Measurements from ENCODE around the gene EHF. TPM values are rescaled to one million over a fixed set of nuclear protein-coding genes. Genes with fewer than 3 reads are reported as not detected.

EHF gene
- total and polyA plus RNA-seq, 9 donors: 0.07 to 2.2 (median 0.12) TPM; not detected in 4

GRCh38 chr11:34659096-34659733 is 38.3 kb downstream of the EHF start:
- no peaks in the 10 kb centered on the region for H3K9me3 ChIP-seq (replicated peaks; ENCODE audit: control insufficient read depth, low read depth, low read length)
- H3K4me1 ChIP-seq (ENCODE audit: control insufficient read depth, insufficient read depth, low read length): no peaks in the 10 kb centered on the region
- no peaks in the 10 kb centered on the region for H3K36me3 ChIP-seq (ENCODE audit: control insufficient read depth, insufficient read depth, low read length)
- no CpG with 5 or more reads among the region's 4 CpGs for WGBS (ENCODE audit: insufficient coverage)
- DNase-seq: no peak
- H3K27me3 ChIP-seq (ENCODE audit: control insufficient read depth, insufficient read depth, low read length): no peaks in the 10 kb centered on the region
- H3K27ac ChIP-seq (ENCODE audit: low read length): no peak overlapping the region
- no peak overlapping the region for H3K4me3 ChIP-seq (ENCODE audit: low read length)

GRCh38 chr11:34665077-34665835 is 44.4 kb downstream of the EHF start:
- Histone ChIP-seq H3K4me3 (ENCODE audit: low read length) (no peak overlapping the region), H3K27ac (ENCODE audit: low read length) (no peak overlapping the region), H3K9me3 (replicated peaks; ENCODE audit: control insufficient read depth, low read depth, low read length) (no peaks in the 10 kb centered on the region), H3K4me1 (ENCODE audit: control insufficient read depth, insufficient read depth, low read length) (no peaks in the 10 kb centered on the region), H3K36me3 (ENCODE audit: control insufficient read depth, insufficient read depth, low read length) (no peaks in the 10 kb centered on the region), H3K27me3 (ENCODE audit: control insufficient read depth, insufficient read depth, low read length) (no peaks in the 10 kb centered on the region)
- WGBS (ENCODE audit: insufficient coverage): 87% methylated on average over 5 of the region's 7 CpGs
- DNase-seq: no peak

GRCh38 chr11:34667810-34668582 is 47.1 kb downstream of the EHF start:
- WGBS (ENCODE audit: insufficient coverage): 73% methylated on average over 2 of the region's 4 CpGs
- no peak overlapping the region for H3K27ac ChIP-seq (ENCODE audit: low read length)
- H3K9me3 ChIP-seq (replicated peaks; ENCODE audit: control insufficient read depth, low read depth, low read length): no peaks in the 10 kb centered on the region
- no peaks in the 10 kb centered on the region for H3K36me3 ChIP-seq (ENCODE audit: control insufficient read depth, insufficient read depth, low read length)
- no peak overlapping the region for H3K4me3 ChIP-seq (ENCODE audit: low read length)
- no peaks in the 10 kb centered on the region for H3K27me3 ChIP-seq (ENCODE audit: control insufficient read depth, insufficient read depth, low read length)
- DNase-seq: no peak
- H3K4me1 ChIP-seq (ENCODE audit: control insufficient read depth, insufficient read depth, low read length): no peaks in the 10 kb centered on the region

- 77% methylated on average over 3 of the region's 4 CpGs for WGBS (ENCODE audit: insufficient coverage)
- no peaks in the 10 kb centered on the region for H3K36me3 ChIP-seq (ENCODE audit: control insufficient read depth, insufficient read depth, low read length)
- no peaks in the 10 kb centered on the region for H3K4me1 ChIP-seq (ENCODE audit: control insufficient read depth, insufficient read depth, low read length)
- no peaks in the 10 kb centered on the region for H3K27me3 ChIP-seq (ENCODE audit: control insufficient read depth, insufficient read depth, low read length)
- no peaks in the 10 kb centered on the region for H3K9me3 ChIP-seq (replicated peaks; ENCODE audit: control insufficient read depth, low read depth, low read length)
- no peak for DNase-seq
- H3K4me3 ChIP-seq (ENCODE audit: low read length): no peak overlapping the region
- no peak overlapping the region for H3K27ac ChIP-seq (ENCODE audit: low read length)
These were observed 47.7 kb downstream of the EHF start for GRCh38 chr11:34668583-34669053.

- Histone ChIP-seq H3K27ac (ENCODE audit: low read length) (no peak overlapping the region), H3K27me3 (ENCODE audit: control insufficient read depth, insufficient read depth, low read length) (no peaks in the 10 kb centered on the region), H3K4me3 (ENCODE audit: low read length) (no peak overlapping the region), H3K4me1 (ENCODE audit: control insufficient read depth, insufficient read depth, low read length) (no peaks in the 10 kb centered on the region), H3K9me3 (replicated peaks; ENCODE audit: control insufficient read depth, low read depth, low read length) (no peaks in the 10 kb centered on the region), H3K36me3 (ENCODE audit: control insufficient read depth, insufficient read depth, low read length) (no peaks in the 10 kb centered on the region)
- WGBS (ENCODE audit: insufficient coverage): no CpG with 5 or more reads among the region's 3 CpGs
- DNase-seq: no peak
These were observed 48.6 kb downstream of the EHF start for GRCh38 chr11:34669458-34669857.

GRCh38 chr11:34671117-34671516 is 50.2 kb downstream of the EHF start:
- no peak overlapping the region for H3K4me3 ChIP-seq (ENCODE audit: low read length)
- no peak for DNase-seq
- H3K27me3 ChIP-seq (ENCODE audit: control insufficient read depth, insufficient read depth, low read length): no peaks in the 10 kb centered on the region
- no peak overlapping the region for H3K27ac ChIP-seq (ENCODE audit: low read length)
- H3K4me1 ChIP-seq (ENCODE audit: control insufficient read depth, insufficient read depth, low read length): no peaks in the 10 kb centered on the region
- no peaks in the 10 kb centered on the region for H3K9me3 ChIP-seq (replicated peaks; ENCODE audit: control insufficient read depth, low read depth, low read length)
- WGBS (ENCODE audit: insufficient coverage): no CpG with 5 or more reads among the region's 1 CpG
- no peaks in the 10 kb centered on the region for H3K36me3 ChIP-seq (ENCODE audit: control insufficient read depth, insufficient read depth, low read length)

GRCh38 chr11:34671946-34672345 is 51.1 kb downstream of the EHF start:
- Histone ChIP-seq H3K27me3 (ENCODE audit: control insufficient read depth, insufficient read depth, low read length) (no peaks in the 10 kb centered on the region), H3K9me3 (replicated peaks; ENCODE audit: control insufficient read depth, low read depth, low read length) (no peaks in the 10 kb centered on the region), H3K4me3 (ENCODE audit: low read length) (no peak overlapping the region), H3K27ac (ENCODE audit: low read length) (no peak overlapping the region), H3K36me3 (ENCODE audit: control insufficient read depth, insufficient read depth, low read length) (no peaks in the 10 kb centered on the region), H3K4me1 (ENCODE audit: control insufficient read depth, insufficient read depth, low read length) (no peaks in the 10 kb centered on the region)
- no peak for DNase-seq
- no CpG with 5 or more reads among the region's 1 CpG for WGBS (ENCODE audit: insufficient coverage)

GRCh38 chr11:34674038-34674437 is 53.1 kb downstream of the EHF start:
- no CpG with 5 or more reads among the region's 1 CpG for WGBS (ENCODE audit: insufficient coverage)
- H3K27ac ChIP-seq (ENCODE audit: low read length): no peak overlapping the region
- no peak overlapping the region for H3K4me3 ChIP-seq (ENCODE audit: low read length)
- H3K27me3 ChIP-seq (ENCODE audit: control insufficient read depth, insufficient read depth, low read length): no peaks in the 10 kb centered on the region
- DNase-seq: no peak
- no peaks in the 10 kb centered on the region for H3K4me1 ChIP-seq (ENCODE audit: control insufficient read depth, insufficient read depth, low read length)
- H3K36me3 ChIP-seq (ENCODE audit: control insufficient read depth, insufficient read depth, low read length): no peaks in the 10 kb centered on the region
- H3K9me3 ChIP-seq (replicated peaks; ENCODE audit: control insufficient read depth, low read depth, low read length): no peaks in the 10 kb centered on the region

GRCh38 chr11:34676227-34676626 is 55.3 kb downstream of the EHF start:
- Histone ChIP-seq H3K36me3 (ENCODE audit: control insufficient read depth, insufficient read depth, low read length) (no peaks in the 10 kb centered on the region), H3K4me1 (ENCODE audit: control insufficient read depth, insufficient read depth, low read length) (no peaks in the 10 kb centered on the region), H3K27me3 (ENCODE audit: control insufficient read depth, insufficient read depth, low read length) (no peaks in the 10 kb centered on the region), H3K4me3 (ENCODE audit: low read length) (no peak overlapping the region), H3K9me3 (replicated peaks; ENCODE audit: control insufficient read depth, low read depth, low read length) (no peaks in the 10 kb centered on the region), H3K27ac (ENCODE audit: low read length) (no peak overlapping the region)
- DNase-seq: no peak
- no CpG with 5 or more reads among the region's 1 CpG for WGBS (ENCODE audit: insufficient coverage)

- H3K4me1 ChIP-seq (ENCODE audit: control insufficient read depth, insufficient read depth, low read length): no peaks in the 10 kb centered on the region
- H3K4me3 ChIP-seq (ENCODE audit: low read length): no peak overlapping the region
- no CpG with 5 or more reads among the region's 1 CpG for WGBS (ENCODE audit: insufficient coverage)
- no peaks in the 10 kb centered on the region for H3K27me3 ChIP-seq (ENCODE audit: control insufficient read depth, insufficient read depth, low read length)
- no peaks in the 10 kb centered on the region for H3K36me3 ChIP-seq (ENCODE audit: control insufficient read depth, insufficient read depth, low read length)
- peak; percentile 44 for DNase-seq
- no peaks in the 10 kb centered on the region for H3K9me3 ChIP-seq (replicated peaks; ENCODE audit: control insufficient read depth, low read depth, low read length)
- no peak overlapping the region for H3K27ac ChIP-seq (ENCODE audit: low read length)
These were observed 58.8 kb downstream of the EHF start for GRCh38 chr11:34679681-34680080.
